Activated CD4-positive, alpha-beta memory T cell treated with anti-CD3 and anti-CD28 coated beads, Interleukin-2, amount 10 ng/mL, durations not matched to agents 7 days and 5 days (primary cell): Measurements from ENCODE around the gene N4BP2L1. TPM values are rescaled to one million over a fixed set of nuclear protein-coding genes. Genes with fewer than 3 reads are reported as not detected.

Experiments
- CTCF ChIA-PET: fragments of 350-600 bp; sonication (Branson Sonifier 250); formaldehyde crosslinking; loops from one replicate; lab custom pipeline; 2021; ENCODE audit warnings: antibody characterized with exemption, inconsistent platforms; lab: Charles Lee
- POLR2A ChIA-PET: fragments of 350-600 bp; sonication (Branson Sonifier 250); formaldehyde crosslinking; loops from one replicate; lab custom pipeline; 2021; ENCODE audit warnings: antibody characterized with exemption; lab: Charles Lee
- DNase-seq: peaks from one replicate; pipeline ENCODE4 v3.0.0-alpha.2; 2020
- H3K27ac Mint-ChIP-seq: one replicate; pipeline ENCODE4 v1.8.0; 2021; ENCODE audit warnings: mild to moderate bottlenecking, mixed read lengths
- H3K27me3 Mint-ChIP-seq: one replicate; pipeline ENCODE4 v1.8.0; 2021; ENCODE audit warnings: mixed read lengths
- H3K36me3 Mint-ChIP-seq: one replicate; pipeline ENCODE4 v1.8.0; 2021; ENCODE audit warnings: low read depth, mixed read lengths
- H3K4me1 Mint-ChIP-seq: one replicate; pipeline ENCODE4 v1.8.0; 2021; ENCODE audit warnings: mixed read lengths
- H3K4me3 Mint-ChIP-seq: one replicate; pipeline ENCODE4 v1.8.0; 2021; ENCODE audit warnings: mild to moderate bottlenecking, mixed read lengths
- H3K9me3 Mint-ChIP-seq: one replicate; pipeline ENCODE4 v1.8.0; 2021; ENCODE audit warnings: mixed read lengths
- total RNA-seq, 2 experiments: library from RNA; stranded (reverse); gene quantifications; one replicate each; pipeline ENCODE4 v1.2.3, GENCODE V29; 2021

N4BP2L1 gene
- total RNA-seq, 2 experiments from 2014 or later: 29.9 to 33.8 TPM

DNA sequence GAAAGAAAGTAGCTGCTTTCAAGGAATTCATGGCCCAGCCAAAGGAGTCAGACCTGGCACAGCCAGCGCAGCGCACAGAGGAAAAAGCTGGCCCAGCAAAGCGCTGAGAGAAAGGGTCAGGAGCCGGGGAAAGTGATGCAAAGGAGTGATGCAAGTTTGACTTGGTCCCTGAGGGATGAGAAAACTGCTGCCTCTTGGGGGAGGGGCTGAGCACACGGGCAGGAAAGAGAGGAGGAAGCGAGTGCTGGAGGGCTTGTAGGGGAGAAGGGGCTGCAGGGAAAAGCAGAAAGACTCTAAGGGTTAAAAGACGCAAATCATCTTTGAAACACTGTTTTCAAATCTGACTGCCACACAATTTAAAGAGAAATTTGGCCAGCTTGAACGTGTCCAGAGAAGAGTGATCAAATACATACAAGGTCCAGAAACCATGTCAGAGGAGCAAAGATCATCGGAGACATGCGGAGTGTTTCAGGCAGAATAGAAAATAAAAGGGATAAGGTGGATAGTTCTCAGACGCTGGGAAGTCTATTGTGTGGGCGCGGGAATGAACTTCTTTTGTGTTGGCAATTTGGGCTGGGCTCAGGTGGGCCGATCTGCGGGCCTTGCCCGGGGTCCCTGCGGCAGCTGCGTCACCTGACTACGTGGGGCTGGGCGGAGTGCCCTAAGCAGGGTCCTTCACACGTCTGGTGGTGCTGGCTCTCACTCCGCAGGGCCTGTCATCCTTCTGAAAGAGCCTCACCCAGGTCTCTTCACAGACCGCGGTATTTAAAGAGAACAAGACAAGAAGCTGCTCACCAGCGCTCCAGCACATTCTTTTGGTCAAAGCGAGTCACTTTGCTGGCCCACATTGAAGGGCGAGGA lies 18.1 kb downstream of the N4BP2L1 start:
- Mint-ChIP-seq H3K36me3 (peaks cover 23% of the 10 kb centered on the region), H3K4me1 (peaks cover 22% of the 10 kb centered on the region), H3K9me3 (no peaks in the 10 kb centered on the region), H3K27me3 (no peaks in the 10 kb centered on the region), H3K27ac (no peak overlapping the region), H3K4me3 (no peak overlapping the region)
- DNase-seq: no peak
- POLR2A ChIA-PET: interaction anchor here (2.5 to 3.1 kb wide), 2 partner anchors 17 to 95 kb away, joined by 13 to 36 read pairs; partner anchors contain the start of genes BRCA2, N4BP2L1 and ZAR1L
- CTCF ChIA-PET: interaction anchor here (0.8 to 1.6 kb wide), 2 partner anchors 18 to 500 kb away, joined by 3 to 6 read pairs; partner anchors contain the start of gene N4BP2L1

GRCh38 chr13:32409001-32409313 lies 19.0 kb downstream of the N4BP2L1 start:
- ChIA-PET CTCF (interaction anchor here (1.6 kb wide), 1 partner anchor 19 kb away, joined by 6 read pairs; the partner anchor contains the start of gene N4BP2L1), POLR2A (interaction anchor here (1.1 to 3.1 kb wide), 4 partner anchors 14 to 124 kb away, joined by 3 to 36 read pairs (median 9); partner anchors contain the start of genes BRCA2, N4BP2L1 and ZAR1L)
- no peaks in the 10 kb centered on the region for H3K9me3 Mint-ChIP-seq
- H3K36me3 Mint-ChIP-seq: peaks cover 24% of the 10 kb centered on the region
- H3K4me3 Mint-ChIP-seq: no peak overlapping the region
- no peaks in the 10 kb centered on the region for H3K27me3 Mint-ChIP-seq
- no peak overlapping the region for H3K27ac Mint-ChIP-seq
- H3K4me1 Mint-ChIP-seq: peaks cover 22% of the 10 kb centered on the region
- DNase-seq: no peak

GRCh38 chr13:32408296-32409000 lies 19.5 kb downstream of the N4BP2L1 start:
- ChIA-PET CTCF (interaction anchor here (1.6 kb wide), 1 partner anchor 20 kb away, joined by 6 read pairs; the partner anchor contains the start of gene N4BP2L1), POLR2A (interaction anchor here (0.8 to 3.1 kb wide), 6 partner anchors 15 to 130 kb away, joined by 3 to 36 read pairs (median 4); partner anchors contain the start of genes BRCA2, N4BP2L1, N4BP2L2 and ZAR1L)
- Mint-ChIP-seq H3K9me3 (no peaks in the 10 kb centered on the region), H3K4me3 (peak overlapping the region; percentile 46), H3K27me3 (no peaks in the 10 kb centered on the region), H3K27ac (peak overlapping the region; percentile 53), H3K4me1 (peaks cover 22% of the 10 kb centered on the region), H3K36me3 (peaks cover 29% of the 10 kb centered on the region)
- no peak for DNase-seq

- Mint-ChIP-seq H3K27me3 (no peaks in the 10 kb centered on the region), H3K4me3 (peak overlapping the region; percentile 46), H3K9me3 (no peaks in the 10 kb centered on the region), H3K27ac (peak overlapping the region; percentile 53), H3K36me3 (peaks cover 31% of the 10 kb centered on the region), H3K4me1 (peaks cover 22% of the 10 kb centered on the region)
- POLR2A ChIA-PET: interaction anchor here (0.8 to 3.1 kb wide), 6 partner anchors 15 to 131 kb away, joined by 3 to 36 read pairs (median 4); partner anchors contain the start of genes BRCA2, N4BP2L1, N4BP2L2 and ZAR1L
- CTCF ChIA-PET: no interaction called here
- DNase-seq: peak; percentile 26
Measured at GRCh38 chr13:32407854-32408253, 20.1 kb downstream of the N4BP2L1 start.

DNA sequence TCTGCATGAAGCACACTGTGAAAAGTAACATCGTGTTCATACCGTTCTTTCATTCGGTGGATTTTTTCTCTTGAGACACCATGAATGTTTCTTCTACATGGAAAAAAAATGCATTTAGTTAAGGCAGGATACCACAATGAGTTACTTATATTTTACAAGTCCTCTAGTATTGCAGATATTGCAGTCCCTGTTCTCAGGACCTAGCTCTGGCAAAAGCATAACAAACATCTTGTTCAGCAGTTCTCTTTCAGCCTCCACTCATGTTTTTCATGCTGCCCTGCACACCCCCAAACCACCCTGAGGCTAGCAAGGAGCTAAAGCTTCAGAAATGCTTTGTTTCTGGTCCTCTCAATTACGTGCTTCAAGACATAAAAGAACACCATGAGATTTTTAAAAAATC lies 24.8 kb downstream of the N4BP2L1 start:
- Mint-ChIP-seq H3K36me3 (peaks cover 56% of the 10 kb centered on the region), H3K4me3 (no peak overlapping the region), H3K4me1 (peaks cover 9% of the 10 kb centered on the region), H3K27ac (no peak overlapping the region), H3K27me3 (no peaks in the 10 kb centered on the region), H3K9me3 (no peaks in the 10 kb centered on the region)
- CTCF ChIA-PET: interaction anchor here (1.2 kb wide), 1 partner anchor 11 kb away, joined by 3 read pairs; no protein-coding TSS in a partner anchor
- DNase-seq: no peak
- POLR2A ChIA-PET: interaction anchor here (1.2 kb wide), 1 partner anchor 13 kb away, joined by 3 read pairs; no protein-coding TSS in a partner anchor

DNA sequence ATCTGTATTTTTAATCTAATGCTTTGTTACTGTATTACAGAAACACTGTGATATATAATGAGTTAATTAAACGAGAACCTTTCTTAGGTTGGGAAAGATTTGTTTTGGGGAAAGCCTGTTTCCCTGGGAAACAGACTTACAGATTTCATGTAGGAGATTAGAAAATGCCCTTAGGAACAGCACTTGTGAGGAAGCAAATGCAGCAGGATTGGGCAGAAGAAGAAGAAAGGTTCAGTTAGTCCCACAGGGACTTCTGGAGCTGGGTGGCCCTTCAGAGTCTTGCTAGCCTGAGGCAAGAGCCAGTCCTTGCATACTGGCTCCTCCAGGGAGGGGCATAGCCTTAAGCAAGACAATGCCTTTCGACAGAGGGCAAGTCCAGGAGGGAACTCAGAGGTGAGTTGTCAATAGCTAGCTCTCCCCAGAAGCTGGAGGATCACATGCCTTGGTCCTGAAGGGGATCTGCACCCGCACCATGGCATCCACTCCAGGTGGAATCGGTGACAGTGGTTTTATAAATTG lies 36.8 kb downstream of the N4BP2L1 start:
- no peak overlapping the region for H3K27ac Mint-ChIP-seq
- peaks cover 17% of the 10 kb centered on the region for H3K4me1 Mint-ChIP-seq
- CTCF ChIA-PET: no interaction called here
- H3K9me3 Mint-ChIP-seq: no peaks in the 10 kb centered on the region
- H3K4me3 Mint-ChIP-seq: no peak overlapping the region
- H3K36me3 Mint-ChIP-seq: peaks cover 20% of the 10 kb centered on the region
- DNase-seq: no peak
- POLR2A ChIA-PET: interaction anchor here (0.8 to 1.5 kb wide), 4 partner anchors 11 to 80 kb away, joined by 3 to 5 read pairs (median 3); partner anchors contain the start of genes BRCA2, N4BP2L1 and ZAR1L
- no peaks in the 10 kb centered on the region for H3K27me3 Mint-ChIP-seq

- Mint-ChIP-seq H3K4me1 (peaks cover 17% of the 10 kb centered on the region), H3K27ac (no peak overlapping the region), H3K9me3 (no peaks in the 10 kb centered on the region), H3K36me3 (peaks cover 18% of the 10 kb centered on the region), H3K4me3 (no peak overlapping the region), H3K27me3 (no peaks in the 10 kb centered on the region)
- ChIA-PET POLR2A (interaction anchor here (0.7 to 1.5 kb wide), 4 partner anchors 12 to 80 kb away, joined by 3 to 5 read pairs (median 3); partner anchors contain the start of gene N4BP2L1), CTCF (interaction anchor here (1.4 kb wide), 1 partner anchor 192 kb away, joined by 3 read pairs; no protein-coding TSS in a partner anchor)
- no peak for DNase-seq
Measured at GRCh38 chr13:32390484-32390883, 37.4 kb downstream of the N4BP2L1 start.

DNA sequence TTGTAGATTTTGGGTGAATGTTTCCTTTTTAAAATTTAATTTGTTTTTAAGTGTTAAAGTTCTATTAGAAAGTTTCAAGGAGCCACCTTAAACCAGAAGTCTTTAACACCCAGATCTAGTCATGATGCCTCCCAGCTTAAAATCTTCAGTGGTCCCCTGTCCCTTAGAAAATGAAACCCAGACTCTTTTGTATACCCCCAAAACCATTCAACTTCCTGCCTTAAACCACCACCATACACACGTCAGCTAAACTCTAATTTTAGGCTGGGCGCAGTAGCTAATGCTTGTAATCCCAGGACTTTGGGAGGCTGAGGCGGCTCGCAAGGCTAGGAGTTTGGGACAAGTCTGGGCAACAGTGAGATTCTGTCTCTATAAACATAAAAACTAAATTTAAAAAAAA lies 37.9 kb downstream of the N4BP2L1 start:
- DNase-seq: no peak
- H3K36me3 Mint-ChIP-seq: peaks cover 17% of the 10 kb centered on the region
- H3K4me3 Mint-ChIP-seq: no peak overlapping the region
- CTCF ChIA-PET: interaction anchor here (1.4 kb wide), 1 partner anchor 192 kb away, joined by 3 read pairs; no protein-coding TSS in a partner anchor
- H3K27ac Mint-ChIP-seq: no peak overlapping the region
- H3K4me1 Mint-ChIP-seq: peaks cover 17% of the 10 kb centered on the region
- POLR2A ChIA-PET: interaction anchor here (0.7 to 1.3 kb wide), 3 partner anchors 12 to 81 kb away, joined by 3 read pairs; no protein-coding TSS in a partner anchor
- H3K9me3 Mint-ChIP-seq: no peaks in the 10 kb centered on the region
- H3K27me3 Mint-ChIP-seq: no peaks in the 10 kb centered on the region

DNA sequence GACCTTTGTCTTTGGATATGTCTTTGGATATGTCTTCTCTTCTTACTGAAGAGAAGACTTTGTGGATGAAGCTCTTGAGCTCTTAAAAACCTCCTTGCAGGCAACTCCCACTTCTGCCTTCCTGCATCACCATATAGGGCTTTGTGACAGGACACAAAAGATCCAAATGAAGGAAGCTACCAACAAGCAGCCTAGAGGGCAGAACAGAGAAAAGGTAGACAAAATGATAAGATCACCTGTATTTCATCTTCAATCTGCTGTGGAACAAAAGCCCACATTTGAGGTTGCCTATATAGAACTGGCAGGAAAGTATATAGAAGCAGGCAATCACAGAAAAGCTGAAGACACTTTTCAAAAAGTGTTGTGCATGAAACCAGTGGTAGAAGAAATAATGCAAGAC lies 42.5 kb downstream of the N4BP2L1 start:
- DNase-seq: no peak
- POLR2A ChIA-PET: interaction anchor here (0.5 kb wide), 1 partner anchor 257 kb away, joined by 3 read pairs; no protein-coding TSS in a partner anchor
- H3K9me3 Mint-ChIP-seq: no peaks in the 10 kb centered on the region

GRCh38 chr13:32384702-32385101 lies 43.2 kb downstream of the N4BP2L1 start:
- no peak for DNase-seq
- Mint-ChIP-seq H3K4me1 (peaks cover 3% of the 10 kb centered on the region), H3K36me3 (peaks cover 8% of the 10 kb centered on the region), H3K9me3 (no peaks in the 10 kb centered on the region), H3K27me3 (no peaks in the 10 kb centered on the region), H3K27ac (no peak overlapping the region), H3K4me3 (no peak overlapping the region)
- ChIA-PET CTCF (interaction anchor here (1.0 kb wide), 1 partner anchor 201 kb away, joined by 3 read pairs; no protein-coding TSS in a partner anchor), POLR2A (interaction anchor here (0.5 kb wide), 1 partner anchor 256 kb away, joined by 3 read pairs; no protein-coding TSS in a partner anchor)

More for the DNA sequence above, 42.5 kb downstream of the N4BP2L1 start:
- no peaks in the 10 kb centered on the region for H3K27me3 Mint-ChIP-seq
- H3K36me3 Mint-ChIP-seq: peaks cover 6% of the 10 kb centered on the region
- CTCF ChIA-PET: interaction anchor here (1.0 kb wide), 1 partner anchor 200 kb away, joined by 3 read pairs; no protein-coding TSS in a partner anchor
- H3K4me3 Mint-ChIP-seq: no peak overlapping the region
- H3K4me1 Mint-ChIP-seq: peaks cover 9% of the 10 kb centered on the region
- no peak overlapping the region for H3K27ac Mint-ChIP-seq

DNA sequence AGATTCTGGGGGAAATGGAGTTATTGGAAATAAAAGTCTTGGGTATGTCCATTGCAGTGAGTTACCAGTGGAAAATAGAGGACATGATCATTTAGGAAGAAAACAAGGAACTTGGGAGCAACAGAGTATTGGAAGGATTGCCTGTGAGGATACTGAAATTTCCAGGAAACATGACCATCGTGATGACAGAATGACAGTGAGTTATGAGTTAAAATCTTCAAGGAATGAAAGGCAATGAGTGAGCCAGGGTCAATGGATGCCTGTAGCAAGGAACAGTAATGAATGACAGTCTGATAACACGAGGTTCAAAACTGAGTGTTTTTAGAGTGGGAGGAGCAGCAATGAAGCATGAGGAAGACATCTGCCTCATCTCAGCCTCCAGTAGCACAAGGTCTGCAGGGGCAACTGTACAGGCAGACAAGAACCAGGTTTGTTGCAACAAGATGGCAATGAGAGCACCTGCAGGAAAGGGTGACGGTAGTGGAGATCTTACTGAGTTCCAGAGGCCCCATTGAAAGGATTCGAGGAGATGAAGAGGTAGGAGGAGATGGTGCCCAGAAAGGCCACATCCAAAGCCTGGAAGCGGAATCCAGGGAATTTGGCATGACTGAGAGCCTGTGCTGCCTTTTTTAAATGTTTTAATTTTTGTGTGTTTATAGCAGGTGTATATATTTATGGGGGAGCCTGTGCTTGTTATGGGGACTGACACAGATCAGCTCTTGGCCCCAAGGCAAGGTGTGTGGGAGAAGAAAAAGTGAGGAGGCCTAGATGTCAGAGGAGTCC lies 43.9 kb downstream of the N4BP2L1 start:
- H3K27ac Mint-ChIP-seq: no peak overlapping the region
- DNase-seq: no peak
- no peak overlapping the region for H3K4me3 Mint-ChIP-seq
- no peaks in the 10 kb centered on the region for H3K4me1 Mint-ChIP-seq
- no peaks in the 10 kb centered on the region for H3K9me3 Mint-ChIP-seq
- H3K36me3 Mint-ChIP-seq: peaks cover 9% of the 10 kb centered on the region
- ChIA-PET CTCF (interaction anchor here (3.5 kb wide), 1 partner anchor 196 kb away, joined by 20 read pairs; no protein-coding TSS in a partner anchor), POLR2A (no interaction called here)
- H3K27me3 Mint-ChIP-seq: no peaks in the 10 kb centered on the region
